HFFc6 (cell line): ENCODE results near the gene BRS3. TPM values are rescaled to one million over a fixed set of nuclear protein-coding genes. Genes with fewer than 3 reads are reported as not detected.

Source experiments
- total RNA-seq, 6 experiments: library from RNA; stranded (reverse); fragmentation: NEBNext Ultra II Directional; extraction: Animal tissue kit (Norgen Biotek cat#: 25700); gene quantifications; 2 replicates in 1 of 6; 3 replicates in 5 of 6; pipeline ENCODE4 v1.2.3, GENCODE V29; 2021

Gene BRS3
- total RNA-seq, 6 experiments from 2014 or later = not detected

Other genes starting within 250 kb of the BRS3 start
- gene MAP7D3, start 236.5 kb upstream of the BRS3 start, total RNA-seq = 10 to 100 TPM; 26.9 to 30.5 (median 28.7) TPM
- under 1 TPM in 1 of 6 experiments, not detected in 5; 0.05 TPM for gene ADGRG4, start 187.0 kb upstream of the BRS3 start, total RNA-seq
- 10 to 100 TPM; 31.9 to 37.7 (median 33.0) TPM for gene HTATSF1, start 9.6 kb downstream of the BRS3 start, total RNA-seq
- gene VGLL1, start 44.3 kb downstream of the BRS3 start, total RNA-seq = not detected
- gene CD40LG, start 160.2 kb downstream of the BRS3 start, total RNA-seq = not detected